HG03521 (cell line): ENCODE results near the gene ZDHHC24.

ENCODE experiments used
- ATAC-seq: cut with Tn5 transposase; IDR thresholded peaks from one replicate; pipeline ENCODE4 v1.9.1; 2021; ENCODE audit warnings: mild to moderate bottlenecking, moderate library complexity; ENCODE audit not compliant: unreplicated experiment

The ZDHHC24 gene

DNA sequence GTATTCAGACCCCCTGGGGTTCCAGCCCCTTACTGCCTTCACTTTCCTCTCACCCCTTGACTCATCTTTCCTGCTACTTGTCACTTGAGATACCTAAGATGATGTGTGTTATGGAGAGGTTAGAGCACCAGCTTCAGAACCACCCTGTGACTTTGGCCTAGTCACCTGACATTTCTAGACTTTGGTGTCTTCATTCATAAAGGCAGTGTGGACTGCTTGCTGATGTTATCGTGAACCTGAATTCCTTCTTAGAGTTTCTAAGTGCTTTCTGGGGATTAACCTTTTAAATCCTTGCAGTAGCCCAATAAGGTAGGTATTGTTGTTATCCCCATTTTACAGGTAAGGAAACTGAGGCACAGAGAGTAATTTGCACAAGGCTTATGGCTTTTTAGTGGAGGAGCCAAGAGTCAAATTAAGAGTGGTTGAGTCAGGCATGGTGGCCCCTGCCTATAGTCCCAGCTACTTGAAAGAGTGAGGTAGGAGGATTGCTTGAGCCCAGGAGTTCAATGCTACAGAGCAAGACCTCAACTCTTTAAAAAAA, 40.5 kb downstream of the ZDHHC24 start:
- no peak for ATAC-seq

DNA sequence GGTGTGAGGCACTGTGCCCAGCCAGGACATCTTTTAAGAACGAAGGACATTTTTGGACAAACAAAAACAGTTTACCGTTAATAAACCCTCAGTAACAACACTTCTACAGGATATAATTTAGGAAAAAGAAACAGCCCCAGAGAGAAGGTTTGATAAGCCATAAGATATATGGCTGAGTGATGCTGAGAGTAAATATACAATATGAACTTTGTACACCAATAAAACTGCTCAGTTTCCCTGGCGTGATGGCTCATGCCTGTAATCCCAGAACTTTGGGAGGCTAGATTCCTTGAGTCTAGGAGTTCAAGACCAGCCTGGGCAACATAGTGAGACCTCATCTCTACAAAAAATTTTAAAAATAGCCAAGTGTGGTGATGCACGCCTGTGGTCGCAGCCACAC, 47.3 kb downstream of the ZDHHC24 start:
- ATAC-seq, result no peak

DNA sequence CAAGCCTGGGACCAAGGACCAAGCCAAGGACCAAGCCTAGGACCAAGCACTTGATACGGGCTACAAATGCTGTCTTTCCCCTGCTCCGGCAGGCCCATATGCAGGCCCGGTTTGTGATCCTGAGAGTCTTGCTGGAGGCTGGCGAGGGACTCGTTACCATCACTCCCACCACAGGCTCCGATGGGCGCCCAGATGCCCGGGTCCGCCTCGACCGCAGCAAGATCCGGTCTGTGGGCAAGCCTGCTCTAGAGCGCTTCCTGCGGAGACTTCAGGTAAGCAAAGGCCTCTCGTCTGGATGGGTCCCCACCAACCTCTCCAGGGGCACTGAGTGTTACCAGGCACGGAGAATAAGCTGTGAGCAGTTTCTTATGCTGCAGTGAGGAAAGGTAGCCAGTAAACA, 48.6 kb downstream of the ZDHHC24 start:
- ATAC-seq, result no peak

DNA sequence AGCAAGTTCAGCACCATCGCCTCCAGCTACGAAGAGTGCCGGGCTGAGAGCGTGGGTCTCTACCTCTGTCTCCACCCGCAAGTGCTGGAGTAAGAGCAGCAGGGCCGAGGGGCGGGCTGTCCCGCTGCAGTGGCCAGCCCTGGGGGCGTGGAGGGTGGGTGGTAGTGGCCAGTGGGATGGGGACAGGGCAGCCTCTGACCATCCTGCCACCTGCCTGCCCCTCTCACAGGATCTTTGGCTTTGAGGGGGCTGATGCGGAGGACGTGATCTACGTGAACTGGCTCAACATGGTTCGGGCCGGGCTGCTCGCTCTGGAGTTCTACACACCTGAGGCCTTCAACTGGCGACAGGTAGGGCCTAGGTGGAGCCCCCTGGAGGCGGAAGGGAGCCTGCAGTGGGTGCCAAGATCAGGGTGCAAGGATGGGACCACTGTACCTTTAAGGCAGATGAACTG, 50.4 kb downstream of the ZDHHC24 start:
- ATAC-seq, result no peak

DNA sequence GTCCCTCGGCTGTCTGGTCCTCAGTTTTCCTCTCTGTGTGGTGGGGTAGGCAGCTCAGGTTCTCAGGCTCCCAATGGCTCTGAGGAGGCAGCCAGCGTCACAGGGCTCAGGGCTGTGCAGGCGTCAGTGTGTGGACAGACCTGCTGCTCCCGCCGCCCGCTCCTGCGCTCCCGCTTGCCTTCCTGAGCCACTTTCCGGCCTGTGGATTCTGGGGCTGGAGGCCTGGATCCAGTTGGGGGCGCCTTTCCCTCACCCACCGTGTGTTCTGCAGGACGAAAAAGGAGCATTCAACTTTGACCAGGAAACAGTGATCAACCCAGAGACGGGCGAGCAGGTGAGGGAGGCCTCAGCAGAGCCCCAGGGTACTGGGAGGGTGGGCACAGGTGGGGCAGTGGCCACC, 50.9 kb downstream of the ZDHHC24 start:
- ATAC-seq, result no peak

DNA sequence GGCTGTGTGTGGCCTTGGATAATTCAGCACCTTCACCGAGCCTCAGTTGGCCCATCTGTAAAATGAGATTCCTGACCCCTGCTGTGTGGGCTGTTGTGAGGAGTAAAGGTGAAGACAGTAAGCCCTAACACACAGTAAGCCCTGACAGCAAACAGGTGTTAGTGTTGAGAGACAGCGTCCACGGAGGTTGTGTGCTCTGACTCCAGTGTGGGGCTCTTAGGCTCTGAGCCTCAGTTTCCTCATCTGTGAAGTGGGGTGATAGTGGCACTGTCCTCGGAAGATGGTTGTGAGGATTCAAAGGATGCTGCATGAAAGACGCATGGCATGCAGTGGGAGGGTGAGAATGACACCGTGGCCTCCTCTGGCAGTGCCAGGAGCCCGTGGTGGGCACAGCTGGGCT, 51.4 kb downstream of the ZDHHC24 start:
- ATAC-seq, result no peak

DNA sequence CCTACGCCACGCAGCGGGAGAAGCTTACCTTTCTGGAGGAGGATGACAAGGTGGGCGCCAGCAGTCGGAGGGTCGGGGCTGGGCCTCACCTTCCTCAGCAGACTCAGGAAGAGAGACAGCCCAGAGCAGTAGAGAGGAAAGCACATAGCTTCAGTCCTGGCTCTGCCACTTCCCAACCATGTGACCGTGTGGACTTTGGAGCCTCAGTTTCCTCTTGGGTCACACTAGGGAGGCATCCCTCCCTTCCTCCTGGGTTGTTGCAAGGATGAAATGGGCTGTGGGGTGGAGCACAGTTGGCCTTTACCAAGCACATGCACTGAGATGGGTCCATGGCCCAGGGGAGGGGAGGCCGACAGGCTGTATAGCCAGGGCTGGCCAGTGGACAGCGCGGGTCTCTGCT, 52.7 kb downstream of the ZDHHC24 start:
- no peak for ATAC-seq

DNA sequence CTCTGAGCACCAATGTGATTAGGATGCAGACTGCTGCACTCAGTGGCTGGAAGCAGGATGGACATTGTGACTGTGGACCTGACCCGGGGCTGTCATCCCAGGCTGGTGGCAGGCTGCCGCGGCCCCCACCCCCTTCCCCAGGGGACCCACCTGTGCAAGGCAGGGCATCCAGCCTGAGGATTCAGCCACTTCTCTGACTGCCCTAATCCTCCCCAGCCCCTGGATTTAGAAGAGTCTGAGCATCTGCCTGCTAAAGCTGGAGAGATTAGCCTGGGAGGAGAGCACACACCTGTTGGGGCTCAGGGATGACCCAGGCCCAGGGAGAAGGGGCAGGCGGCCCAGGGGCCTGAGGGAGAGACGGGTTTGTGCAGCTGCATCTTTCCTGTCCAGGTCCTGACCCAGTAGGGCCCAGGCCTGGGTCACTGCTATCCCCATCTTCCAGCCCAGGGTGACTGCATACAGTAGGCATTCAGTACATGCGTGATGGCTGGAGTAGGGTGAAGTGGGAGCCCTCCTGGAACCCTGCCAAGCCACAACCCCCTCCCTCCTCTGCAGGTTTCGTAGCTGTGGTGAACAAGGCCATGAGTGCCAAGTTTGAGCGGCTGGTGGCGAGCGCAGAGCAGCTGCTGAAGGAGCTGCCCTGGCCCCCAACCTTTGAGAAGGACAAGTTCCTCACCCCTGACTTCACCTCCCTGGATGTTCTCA, 53.5 kb downstream of the ZDHHC24 start:
- ATAC-seq, result no peak

DNA sequence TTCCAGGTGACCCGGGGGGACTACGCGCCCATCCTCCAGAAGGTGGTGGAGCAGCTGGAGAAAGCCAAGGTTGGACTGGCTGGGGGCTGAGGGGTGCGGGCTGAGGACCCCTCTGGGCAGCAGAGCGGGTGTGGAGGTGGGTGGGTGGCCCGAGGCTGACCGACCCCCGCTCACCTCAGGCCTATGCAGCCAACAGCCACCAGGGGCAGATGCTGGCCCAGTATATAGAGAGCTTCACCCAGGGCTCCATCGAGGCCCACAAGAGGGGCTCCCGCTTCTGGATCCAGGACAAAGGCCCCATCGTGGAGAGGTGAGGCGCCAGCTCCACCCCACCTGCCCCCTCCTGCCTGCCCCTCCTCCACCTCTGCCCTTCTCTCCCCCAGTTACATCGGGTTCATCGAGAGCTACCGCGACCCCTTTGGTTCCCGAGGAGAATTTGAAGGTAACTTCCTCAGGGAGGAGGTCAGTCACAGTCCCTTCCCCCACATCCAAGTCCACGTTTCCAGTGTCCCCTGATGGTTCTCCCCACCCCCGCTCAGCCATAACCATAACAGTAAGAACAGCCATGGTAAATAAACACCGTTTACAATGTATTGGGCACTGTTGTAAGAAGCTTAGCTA, 54.4 kb downstream of the ZDHHC24 start:
- no peak for ATAC-seq

DNA sequence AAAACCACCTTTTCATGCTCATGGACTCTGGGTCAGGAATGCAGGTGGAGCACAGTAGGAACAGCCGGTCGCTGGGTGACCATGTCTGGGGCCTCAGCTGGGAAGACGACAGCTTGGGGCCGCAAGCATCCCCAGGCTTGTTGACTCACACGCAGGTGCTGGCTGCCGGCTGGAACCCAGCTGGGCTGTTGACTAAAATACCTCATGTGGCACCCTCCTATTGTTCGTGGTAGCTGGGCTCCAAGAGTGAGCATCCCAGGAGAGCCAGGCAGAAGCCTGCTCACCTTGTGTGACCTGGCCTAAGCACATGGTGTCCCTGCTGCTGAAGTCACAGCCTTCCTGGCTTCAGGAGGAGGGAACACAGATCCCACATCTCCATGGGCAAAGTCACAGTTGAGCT, 56.2 kb downstream of the ZDHHC24 start:
- no peak for ATAC-seq

DNA sequence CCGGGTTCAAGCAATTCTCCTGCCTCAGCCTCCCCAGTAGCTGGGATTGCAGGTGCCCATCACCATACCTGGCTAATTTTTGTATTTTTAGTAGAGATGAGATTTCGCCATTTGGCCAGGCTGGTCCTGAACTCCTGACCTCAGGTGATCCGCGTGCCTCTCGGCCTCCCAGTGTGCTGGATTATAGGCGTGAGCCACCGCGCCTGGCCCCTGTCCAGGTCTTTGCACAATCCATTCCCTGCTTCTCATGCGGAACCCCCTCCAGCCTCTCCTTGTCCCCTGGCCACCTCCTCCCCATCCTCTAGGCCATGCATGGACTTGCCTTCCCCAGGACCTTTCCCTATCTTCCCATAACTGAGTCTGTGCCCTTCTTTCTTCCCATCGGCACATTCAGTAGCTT, 56.9 kb downstream of the ZDHHC24 start:
- ATAC-seq, result no peak

DNA sequence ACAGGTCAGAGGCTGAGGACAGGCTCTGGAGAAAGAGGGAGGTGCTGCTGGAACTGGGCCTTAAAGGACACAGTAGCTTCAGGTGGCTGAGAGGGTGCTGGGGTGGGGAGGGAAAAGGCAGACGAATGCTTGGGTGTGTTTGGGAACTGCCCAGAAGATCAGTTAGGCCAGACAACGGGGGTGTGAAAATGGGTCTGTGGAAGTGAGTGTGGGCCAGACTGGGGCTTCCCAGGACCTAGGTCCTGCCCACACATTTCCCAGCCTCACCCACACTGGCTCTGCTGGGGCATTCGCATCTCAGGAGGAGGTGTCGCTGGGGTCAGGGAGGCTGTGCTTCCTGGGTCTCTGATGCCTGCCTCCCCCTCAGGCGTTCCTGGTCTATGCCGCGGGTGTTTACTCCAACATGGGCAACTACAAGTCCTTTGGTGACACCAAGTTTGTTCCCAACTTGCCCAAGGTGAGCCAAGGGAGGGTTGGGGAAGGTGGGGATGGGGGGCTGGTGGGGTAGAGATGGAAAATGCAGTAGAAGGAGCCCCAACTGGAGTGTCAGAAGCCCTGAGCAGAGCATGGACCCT, 61.0 kb downstream of the ZDHHC24 start:
- ATAC-seq, result no peak

DNA sequence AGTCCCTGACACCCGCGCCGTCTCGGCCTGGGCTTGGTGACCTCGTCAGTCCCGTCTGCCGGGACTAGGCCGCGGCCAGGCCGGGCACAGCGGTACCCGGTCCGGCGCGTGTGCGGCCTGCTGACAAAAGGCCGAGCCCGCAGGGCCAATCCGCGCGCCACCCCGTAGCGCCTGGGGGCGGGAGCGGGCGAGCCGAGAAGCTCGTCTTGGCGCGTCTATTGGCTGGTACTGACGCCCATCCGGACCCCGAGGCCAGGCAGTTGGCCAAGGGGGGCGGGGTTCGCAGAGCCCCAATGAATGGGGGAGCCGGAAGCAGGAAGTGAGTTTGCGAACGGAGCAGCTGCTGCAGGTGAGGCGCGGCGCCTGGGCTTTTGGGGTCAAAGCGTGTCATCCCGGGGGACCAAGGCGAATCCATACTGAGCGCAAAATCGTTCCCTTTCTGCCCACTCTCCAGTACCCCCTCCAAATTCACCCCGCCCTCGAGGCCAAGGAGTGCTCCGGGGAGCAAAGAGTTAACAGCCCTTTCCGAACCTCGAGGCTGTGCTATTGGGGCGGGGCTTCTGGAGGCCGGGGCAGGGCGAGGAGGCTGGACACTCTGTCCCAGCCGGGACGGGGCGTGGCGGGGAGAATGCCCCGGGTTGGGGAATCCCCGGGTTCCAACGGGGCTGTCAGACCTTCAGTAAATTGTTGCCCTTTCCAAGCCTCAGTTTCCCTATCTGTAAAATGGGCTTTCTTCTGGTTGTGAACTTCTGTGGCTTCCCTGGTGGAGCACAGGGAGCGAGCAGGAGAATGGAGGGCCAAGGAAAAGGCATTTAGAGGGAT, 65.5 kb downstream of the ZDHHC24 start, which contains the start of gene DPP3:
Gene DPP3 (plus strand): TSS at position 318 of the 822 bp plus-strand sequence. CDS start 1,767 bp downstream, outside the sequence.
- ATAC-seq, result peak; percentile 88

DNA sequence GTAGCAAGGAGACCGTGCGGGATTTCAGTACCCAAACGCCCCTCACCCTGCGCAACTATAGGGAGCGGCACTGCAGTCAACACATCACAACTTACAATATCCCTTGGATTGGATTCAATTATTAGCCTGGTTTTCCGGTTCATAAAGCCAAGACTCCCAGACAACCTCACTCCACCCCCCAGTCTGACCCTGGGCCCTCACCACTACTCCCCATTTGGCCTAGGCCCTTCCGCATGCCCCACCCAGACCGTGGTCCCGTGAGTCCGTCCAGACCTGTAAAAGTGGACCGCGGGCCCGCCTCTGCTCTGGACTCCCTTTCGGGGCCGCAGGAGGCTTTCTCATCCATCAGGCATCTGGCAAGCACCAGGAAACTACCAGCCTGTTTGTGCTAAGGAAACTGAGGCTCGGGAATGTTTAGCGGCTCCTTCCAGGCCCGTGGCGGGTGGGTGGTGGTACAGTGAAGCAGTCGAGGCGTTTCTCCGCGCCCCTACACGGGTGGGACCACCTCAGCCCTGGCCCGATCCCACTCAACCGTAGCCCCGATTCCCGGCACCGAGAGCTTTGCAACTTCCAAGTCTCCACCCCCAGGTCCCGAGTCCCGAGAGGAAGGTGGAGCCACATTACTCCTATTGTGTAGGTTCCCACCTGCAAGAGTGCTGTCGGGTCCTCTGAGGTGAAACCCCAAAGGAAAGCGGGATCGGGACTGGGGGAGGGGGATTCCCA, 66.3 kb downstream of the ZDHHC24 start:
- ATAC-seq, result peak; percentile 1

DNA sequence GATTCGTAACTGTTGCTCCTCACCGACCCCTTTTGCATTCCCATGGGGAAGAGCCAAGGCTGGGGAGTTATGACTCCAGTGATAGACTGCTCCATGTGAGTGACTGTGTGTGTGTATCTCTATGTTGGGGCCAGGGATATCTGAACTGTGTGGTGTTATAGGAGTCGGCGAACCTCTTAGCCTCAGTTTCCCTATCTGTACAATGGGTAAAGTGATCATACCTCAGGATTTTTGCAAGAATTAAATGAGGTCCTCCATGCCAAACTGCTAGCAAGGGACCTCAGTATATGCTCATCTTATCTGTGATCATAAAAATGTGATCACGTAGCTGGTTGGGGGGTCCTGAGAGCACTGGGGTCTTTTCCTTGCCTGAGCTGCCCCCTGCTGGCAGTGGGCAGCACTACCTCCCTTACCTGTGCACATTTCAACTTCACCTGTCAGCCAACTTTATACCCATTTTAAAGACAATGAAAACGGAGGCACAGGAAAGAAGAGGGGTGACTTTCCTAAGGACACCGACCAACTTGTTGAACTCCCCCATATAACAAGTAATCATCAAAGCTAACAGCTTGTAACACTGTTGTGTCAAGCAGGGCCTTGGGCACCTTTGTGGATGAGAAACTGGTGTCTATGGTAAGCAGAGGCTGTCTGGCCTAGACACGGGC, 67.0 kb downstream of the ZDHHC24 start:
- no peak for ATAC-seq

DNA sequence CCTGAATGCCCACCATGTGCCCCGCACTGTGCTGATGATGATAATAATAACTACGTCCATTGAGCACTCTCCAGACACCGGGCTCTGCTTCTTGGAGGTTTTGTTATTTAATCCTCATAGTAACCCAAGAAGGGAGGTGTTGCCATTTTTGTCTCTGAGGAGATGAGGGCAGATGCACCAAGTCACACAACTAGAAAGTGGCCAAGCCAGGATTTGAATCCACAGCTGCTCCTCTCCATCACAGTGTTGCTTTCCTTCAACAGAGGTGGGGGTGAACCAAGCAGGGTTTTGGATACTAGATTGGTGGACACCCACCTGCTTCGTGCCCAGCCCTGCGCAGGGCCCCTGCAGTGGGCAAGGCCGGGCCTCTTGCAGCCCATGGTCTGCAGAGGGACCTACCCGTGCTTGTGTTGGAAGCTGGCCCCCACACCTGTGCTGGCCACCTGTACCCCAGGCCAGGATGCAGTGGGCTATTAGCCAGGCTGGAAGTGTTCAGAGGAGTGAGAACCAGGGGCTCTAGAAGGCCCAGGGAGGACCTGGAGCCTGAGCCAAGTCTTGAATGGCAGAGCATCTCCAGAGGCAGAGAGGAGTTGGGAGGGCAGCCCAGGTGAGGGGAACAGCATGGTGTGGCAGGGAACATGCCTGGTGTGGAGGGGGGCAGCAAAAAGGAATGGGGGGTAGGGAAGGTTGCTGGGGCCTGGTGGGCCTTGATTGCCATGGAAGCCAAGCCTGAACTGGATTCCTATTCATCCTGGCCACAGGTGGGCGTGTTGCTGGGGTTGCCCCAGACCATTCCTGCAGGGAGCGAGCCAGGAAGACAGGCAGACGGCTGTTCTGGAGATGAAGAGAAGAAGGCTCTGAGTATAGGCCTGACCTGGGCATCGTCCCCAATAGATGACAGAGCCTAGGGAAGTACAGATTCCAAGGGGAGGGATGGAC, 68.3 kb downstream of the ZDHHC24 start:
- ATAC-seq, result no peak

DNA sequence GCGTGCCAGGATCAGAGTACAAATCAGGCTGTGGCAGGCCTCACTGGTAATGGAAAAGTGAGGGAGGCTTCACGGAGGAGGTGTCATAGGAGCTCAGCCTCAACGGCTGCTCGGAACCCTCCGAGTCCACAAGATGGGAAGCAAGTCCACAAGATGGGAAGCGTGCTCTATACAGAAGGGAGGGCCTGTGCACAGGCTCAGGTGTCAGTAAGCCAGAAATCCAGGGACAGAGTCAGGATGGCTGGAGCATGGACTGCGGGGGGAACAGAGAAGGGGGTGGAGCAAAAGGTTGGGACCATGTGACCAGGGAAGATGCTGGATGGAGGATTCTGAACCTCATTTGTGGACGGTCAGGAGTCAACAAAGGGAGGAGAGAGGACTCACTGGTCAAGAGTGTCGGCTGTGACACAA, 69.0 kb downstream of the ZDHHC24 start:
- ATAC-seq, result no peak

DNA sequence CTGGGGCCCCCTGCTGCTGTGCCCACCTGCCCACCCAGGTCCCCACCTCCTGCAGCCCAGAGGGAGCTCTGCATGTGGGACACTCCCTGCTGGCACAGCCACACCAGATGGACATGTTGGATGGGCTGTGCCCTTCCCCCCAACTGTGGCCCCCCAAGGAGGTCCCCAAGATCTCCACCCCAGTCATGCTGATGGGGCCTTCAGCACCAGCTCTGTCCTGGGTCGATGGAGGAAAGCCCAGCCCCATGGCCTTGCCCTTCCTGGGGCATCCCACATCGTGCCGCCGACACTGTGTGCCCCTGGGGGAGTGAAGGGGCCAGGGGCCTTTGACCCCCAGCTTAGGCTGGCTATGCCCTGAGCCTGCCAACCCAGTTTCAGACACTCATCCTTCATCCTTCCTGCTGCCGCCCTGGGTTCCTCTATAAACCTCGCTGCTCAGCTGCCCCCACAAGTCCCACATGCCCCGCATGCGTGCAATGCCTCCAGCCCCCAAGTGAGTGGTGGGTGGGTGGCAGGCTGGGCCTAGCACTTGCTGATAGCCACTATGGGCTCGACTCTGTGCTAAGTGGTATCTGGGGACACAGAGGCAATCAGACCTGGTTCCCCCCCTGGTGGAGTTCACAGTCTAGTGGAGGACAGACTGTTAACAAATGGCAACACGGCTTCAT, 69.5 kb downstream of the ZDHHC24 start:
- ATAC-seq, result no peak
